Esophagus mucosa (tissue), 1 donor: ENCODE results near the gene MRTFB. TPM values are rescaled to one million over a fixed set of nuclear protein-coding genes. Genes with fewer than 3 reads are reported as not detected.
"Not testable (repeated sequence)": the region's sequence is repeated elsewhere in the genome, so short reads cannot be mapped to it uniquely, and the experiment has no call there.

Experiments used
- ATAC-seq: fragments of 200-7000 bp; cut with Tn5 transposase; one replicate; pipeline ENCODE4 v1.9.1; 2020
- total RNA-seq: library from RNA; stranded (reverse); gene quantifications from one replicate; pipeline ENCODE4 v1.2.4, GENCODE V29; 2023
- donor health status: DM: yes; HTN: yes; CAD: no.

The MRTFB gene
- total RNA-seq, 1 donor from 2014 or later = 34.6 TPM

GRCh38 chr16:14133907-14134306 is 62.8 kb downstream of the MRTFB start:
- ATAC-seq = no peak

GRCh38 chr16:14135704-14136103 is 64.6 kb downstream of the MRTFB start:
- ATAC-seq = no peak

GRCh38 chr16:14139872-14140271 is 68.8 kb downstream of the MRTFB start:
- ATAC-seq = no peak

GRCh38 chr16:14140923-14141322 is 69.8 kb downstream of the MRTFB start:
- ATAC-seq = no peak

DNA sequence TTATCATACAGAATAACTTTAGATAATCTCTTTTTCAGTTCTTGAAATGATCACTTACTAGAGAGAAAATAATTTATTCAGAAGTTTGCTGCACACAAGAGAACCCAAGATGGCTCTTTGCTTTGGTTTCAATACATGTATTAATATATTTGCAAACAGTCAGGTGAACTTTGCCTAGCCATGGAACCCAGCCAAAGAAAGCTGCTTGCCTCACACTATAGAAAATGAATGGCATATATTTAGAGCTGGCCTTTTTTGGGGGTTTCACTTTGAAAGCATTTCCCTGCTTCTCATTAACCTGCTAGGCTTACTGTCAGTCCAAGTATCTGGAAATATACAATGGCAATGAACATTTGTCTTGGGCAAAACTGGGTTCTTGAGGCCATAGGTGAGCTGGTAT is 75.3 kb downstream of the MRTFB start:
- ATAC-seq = no peak

- ATAC-seq = no peak
Measured at GRCh38 chr16:14148016-14148415, 76.9 kb downstream of the MRTFB start.

DNA sequence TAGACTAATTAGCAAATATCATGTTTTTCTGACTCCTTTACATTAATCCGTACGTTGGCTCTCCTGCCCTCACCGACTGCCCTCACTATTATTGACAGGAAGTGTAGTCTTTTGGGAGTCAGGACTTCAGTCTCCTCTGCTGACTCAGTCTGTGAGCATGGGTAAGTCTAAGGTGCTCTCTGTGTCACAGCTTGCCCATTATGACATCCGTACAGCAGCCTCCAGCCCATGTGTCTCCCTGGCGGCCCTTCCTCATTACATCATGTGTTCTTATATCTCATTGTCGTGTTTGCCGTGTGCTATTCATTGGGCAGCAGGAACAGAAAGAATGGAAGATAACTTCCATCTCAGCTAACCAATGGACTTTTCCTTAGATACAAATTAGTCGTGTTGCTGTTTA is 77.5 kb downstream of the MRTFB start:
- ATAC-seq = peak; percentile 100

DNA sequence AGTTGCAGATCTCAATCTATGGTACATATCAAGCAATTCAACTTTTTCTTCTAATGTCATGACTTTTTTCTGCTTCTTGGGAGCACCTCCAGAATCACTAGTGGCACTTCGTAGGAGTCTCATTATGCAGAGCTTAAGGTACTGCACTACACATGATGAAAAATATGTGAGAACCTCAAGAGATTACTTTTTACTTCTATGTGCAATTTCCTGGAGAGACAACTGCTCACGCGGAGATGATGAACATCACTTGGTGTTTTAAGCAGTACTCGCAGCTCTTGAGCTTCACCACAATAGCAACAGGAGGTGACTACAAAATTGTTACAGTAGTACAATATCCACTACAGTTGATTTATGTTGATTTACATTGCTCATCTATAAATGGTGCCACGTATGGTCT is 79.7 kb downstream of the MRTFB start:
- no peak for ATAC-seq

GRCh38 chr16:14151256-14152030 is 80.3 kb downstream of the MRTFB start:
- no peak for ATAC-seq

DNA sequence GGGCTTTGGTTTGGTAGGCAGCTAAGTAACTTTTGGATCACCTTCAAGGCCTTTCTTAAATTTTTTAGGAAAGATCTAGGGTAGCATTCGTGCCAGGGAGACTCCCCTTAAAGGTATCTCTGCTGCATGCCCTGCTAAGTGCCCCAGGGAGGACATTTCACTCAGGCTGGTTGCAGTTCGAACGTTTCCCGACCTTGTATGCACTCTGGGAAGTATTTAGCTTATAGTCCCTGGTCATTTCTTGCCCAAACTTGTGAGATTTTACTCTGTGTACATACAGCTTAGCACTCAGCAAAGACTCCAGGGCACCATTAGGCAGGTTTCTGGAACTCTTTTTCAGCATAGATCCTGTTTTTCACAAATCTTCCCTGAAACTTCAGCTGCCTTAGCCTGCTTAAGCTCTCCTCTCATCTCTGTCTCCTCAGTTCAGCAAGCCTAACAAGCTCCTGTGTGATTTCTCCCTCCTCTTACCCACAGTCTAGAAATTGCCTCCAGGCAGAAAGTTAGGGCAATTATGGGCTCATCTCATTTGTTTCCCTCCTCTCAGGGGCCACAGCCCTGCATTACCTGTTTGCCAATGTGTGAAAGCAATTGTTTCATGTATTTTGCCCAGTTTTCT is 84.6 kb downstream of the MRTFB start:
- ATAC-seq = peak; percentile 74

- no peak for ATAC-seq
Measured at GRCh38 chr16:14164916-14165662, 94.0 kb downstream of the MRTFB start.

GRCh38 chr16:14168146-14168545 is 97.0 kb downstream of the MRTFB start:
- ATAC-seq = no peak

GRCh38 chr16:14172200-14172809 is 101.2 kb downstream of the MRTFB start:
- no peak for ATAC-seq

- ATAC-seq = no peak
Measured at GRCh38 chr16:14175086-14175485, 104.0 kb downstream of the MRTFB start.

DNA sequence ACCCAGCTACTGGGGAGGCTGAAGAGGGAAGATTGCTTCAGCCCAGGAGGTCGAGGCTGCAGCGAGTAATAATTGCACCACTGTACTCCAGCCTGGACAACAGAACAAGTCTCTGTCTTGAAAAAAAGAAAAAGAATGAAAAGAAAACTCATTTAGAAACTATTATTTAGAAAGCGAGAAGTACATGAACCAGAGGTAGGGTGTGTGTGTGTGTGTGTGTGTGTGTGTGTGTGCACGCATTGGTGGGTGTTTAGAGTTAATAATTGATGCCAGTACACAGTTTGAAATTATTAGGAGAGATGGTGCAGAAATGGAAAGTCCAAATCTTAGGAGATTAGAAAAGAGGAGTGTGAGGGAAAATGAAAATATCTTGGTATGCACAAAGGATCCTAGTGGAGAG is 106.6 kb downstream of the MRTFB start:
- ATAC-seq = no peak

GRCh38 chr16:14179116-14179515 is 108.0 kb downstream of the MRTFB start:
- ATAC-seq = no peak

DNA sequence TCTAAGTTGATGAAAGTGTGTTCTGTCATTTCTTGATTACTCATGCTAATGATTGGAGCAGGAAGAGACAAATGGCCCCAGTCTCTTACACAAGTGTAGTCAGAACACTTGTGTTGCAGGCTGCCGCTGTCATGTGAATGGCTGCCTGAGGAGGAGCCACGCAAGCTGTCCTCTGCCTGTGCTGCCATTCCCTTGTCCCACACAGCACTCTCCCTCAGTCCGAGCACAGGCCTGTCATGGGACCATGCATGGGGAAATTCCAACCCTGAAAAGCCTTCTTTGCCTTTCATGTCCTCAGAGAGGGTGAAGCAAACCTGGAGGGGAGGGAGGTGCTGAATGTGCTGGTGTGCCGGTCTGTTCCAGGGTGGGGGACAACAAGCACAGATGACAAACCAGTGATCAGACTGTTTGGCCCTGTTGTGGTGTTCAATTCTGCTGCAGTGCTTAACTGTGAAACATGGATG is 109.4 kb downstream of the MRTFB start:
- peak; percentile 62 for ATAC-seq

GRCh38 chr16:14181371-14182050 is 110.4 kb downstream of the MRTFB start:
- peak; percentile 68 for ATAC-seq

DNA sequence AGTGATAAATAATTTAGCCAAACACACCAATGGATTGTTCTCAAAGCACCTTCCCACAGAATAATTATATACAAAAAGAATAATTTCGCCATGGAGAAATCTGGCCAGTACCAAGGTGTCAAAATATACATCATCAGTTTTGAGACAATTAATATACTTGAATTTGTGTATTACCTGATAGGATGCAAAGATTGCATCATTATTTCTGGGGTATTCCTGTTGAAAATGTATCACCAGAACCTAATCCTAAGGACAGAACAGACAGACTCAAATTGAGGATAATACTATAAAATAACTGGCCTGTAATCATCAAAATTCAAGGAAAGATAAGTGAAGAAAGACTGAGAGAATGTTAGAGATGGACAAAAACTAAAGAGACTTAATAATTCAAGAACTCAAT is 111.9 kb downstream of the MRTFB start:
- ATAC-seq = no peak

GRCh38 chr16:14183962-14184361 is 112.8 kb downstream of the MRTFB start:
- not testable (repeated sequence) for ATAC-seq

DNA sequence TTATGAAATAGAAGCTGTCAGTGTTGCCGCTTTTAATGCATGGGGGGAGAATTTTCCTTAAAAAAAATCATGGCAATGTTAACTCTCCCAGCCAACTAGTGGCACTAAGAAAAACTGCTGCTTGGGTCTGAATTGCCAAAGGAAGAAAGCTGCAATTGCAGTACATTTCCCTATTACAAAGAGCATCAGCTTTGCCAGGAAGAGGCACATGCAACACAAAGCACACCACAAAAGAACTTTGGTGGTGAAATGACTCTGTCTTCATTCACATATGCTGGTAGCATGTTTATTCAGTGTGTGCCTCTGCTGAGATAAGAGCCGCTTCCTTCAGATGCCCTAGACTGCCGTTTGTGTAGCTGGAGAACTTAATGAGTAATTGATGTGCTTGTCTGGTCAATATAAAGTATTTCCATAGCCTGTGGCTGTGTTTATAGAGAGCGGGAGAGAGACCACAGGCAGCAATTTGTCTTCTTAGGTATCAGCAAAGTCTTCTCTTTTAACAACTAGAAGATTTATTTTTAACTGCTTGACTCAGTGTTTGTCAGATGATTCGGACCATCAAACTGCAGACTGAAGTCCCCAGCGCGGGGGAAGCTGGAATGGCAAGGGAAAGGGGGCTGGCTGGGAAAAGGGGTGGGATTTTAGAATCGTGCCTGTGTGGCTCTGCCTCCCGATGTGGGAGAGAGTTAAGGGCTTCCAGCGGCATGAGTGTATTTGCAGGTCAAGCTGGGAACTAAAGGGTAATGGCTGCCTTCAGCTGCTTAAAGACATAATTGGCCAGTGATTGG is 115.1 kb downstream of the MRTFB start:
- peak; percentile 23 for ATAC-seq

GRCh38 chr16:14186795-14187221 is 115.7 kb downstream of the MRTFB start:
- no peak for ATAC-seq
